IPS-15b (cell line): Measurements from ENCODE around the gene DENND1B.
"Not testable (repeated sequence)": the region's sequence is repeated elsewhere in the genome, so short reads cannot be mapped to it uniquely, and the experiment has no call there.

Experiments
- H3K27me3 ChIP-seq: one replicate; pipeline ENCODE4 v1.6.1; 2013; ENCODE audit warnings: low read length; ENCODE audit not compliant: control insufficient read depth, insufficient read depth
- H3K36me3 ChIP-seq: one replicate; pipeline ENCODE4 v1.6.1; 2013; ENCODE audit warnings: low read length; ENCODE audit not compliant: control insufficient read depth, insufficient read depth
- H3K4me1 ChIP-seq: one replicate; pipeline ENCODE4 v1.6.1; 2013; ENCODE audit warnings: mild to moderate bottlenecking, low read length; ENCODE audit not compliant: control insufficient read depth, insufficient read depth
- H3K4me3 ChIP-seq: one replicate; pipeline ENCODE4 v1.5.1; 2013; ENCODE audit warnings: low read depth, low read length
- H3K9ac ChIP-seq: one replicate; pipeline ENCODE4 v1.6.1; 2013; ENCODE audit warnings: low read depth, mild to moderate bottlenecking, low read length
- H3K9me3 ChIP-seq: one replicate; pipeline ENCODE4 v1.6.1; 2013; ENCODE audit warnings: mild to moderate bottlenecking, low read length; ENCODE audit not compliant: control insufficient read depth, insufficient read depth

DENND1B gene

GRCh38 chr1:197768014-197768805 is 7.1 kb downstream of the DENND1B start:
- no peaks in the 10 kb centered on the region for H3K9me3 ChIP-seq
- peaks cover 2% of the 10 kb centered on the region for H3K27me3 ChIP-seq
- no peaks in the 10 kb centered on the region for H3K36me3 ChIP-seq
- H3K9ac ChIP-seq, result no peak overlapping the region
- H3K4me1 ChIP-seq, result no peaks in the 10 kb centered on the region
- H3K4me3 ChIP-seq, result no peak overlapping the region

- Histone ChIP-seq H3K9me3 (no peaks in the 10 kb centered on the region), H3K4me3 (no peak overlapping the region), H3K9ac (no peak overlapping the region), H3K36me3 (no peaks in the 10 kb centered on the region), H3K27me3 (no peaks in the 10 kb centered on the region), H3K4me1 (no peaks in the 10 kb centered on the region)
These were observed 11.5 kb downstream of the DENND1B start for GRCh38 chr1:197763769-197764168.

- H3K36me3 ChIP-seq, result no peaks in the 10 kb centered on the region
- no peaks in the 10 kb centered on the region for H3K9me3 ChIP-seq
- H3K4me3 ChIP-seq, result no peak overlapping the region
- H3K27me3 ChIP-seq, result no peaks in the 10 kb centered on the region
- no peak overlapping the region for H3K9ac ChIP-seq
- no peaks in the 10 kb centered on the region for H3K4me1 ChIP-seq
These were observed 12.0 kb downstream of the DENND1B start for GRCh38 chr1:197763307-197763706.

GRCh38 chr1:197761654-197762053 is 13.6 kb downstream of the DENND1B start:
- no peaks in the 10 kb centered on the region for H3K9me3 ChIP-seq
- H3K4me1 ChIP-seq, result no peaks in the 10 kb centered on the region
- no peaks in the 10 kb centered on the region for H3K27me3 ChIP-seq
- no peaks in the 10 kb centered on the region for H3K36me3 ChIP-seq
- no peak overlapping the region for H3K9ac ChIP-seq
- no peak overlapping the region for H3K4me3 ChIP-seq

- H3K36me3 ChIP-seq, H3K27me3 ChIP-seq, H3K9ac ChIP-seq, H3K4me3 ChIP-seq, H3K9me3 ChIP-seq, H3K4me1 ChIP-seq: not testable (repeated sequence)
These were observed 19.7 kb downstream of the DENND1B start for GRCh38 chr1:197755553-197755952.

GRCh38 chr1:197752652-197753164 is 22.6 kb downstream of the DENND1B start:
- not testable (repeated sequence) for H3K36me3 ChIP-seq, H3K4me3 ChIP-seq

GRCh38 chr1:197750366-197750765 is 24.9 kb downstream of the DENND1B start:
- H3K9ac ChIP-seq, result no peak overlapping the region
- no peaks in the 10 kb centered on the region for H3K9me3 ChIP-seq
- H3K27me3 ChIP-seq, result no peaks in the 10 kb centered on the region
- no peaks in the 10 kb centered on the region for H3K36me3 ChIP-seq
- H3K4me1 ChIP-seq, result no peaks in the 10 kb centered on the region
- H3K4me3 ChIP-seq, result no peak overlapping the region

More at GRCh38 chr1:197752652-197753164, 22.6 kb downstream of the DENND1B start:
- H3K9ac ChIP-seq, H3K4me1 ChIP-seq, H3K9me3 ChIP-seq, H3K27me3 ChIP-seq: not testable (repeated sequence)

- no peak overlapping the region for H3K9ac ChIP-seq
- no peaks in the 10 kb centered on the region for H3K4me1 ChIP-seq
- no peak overlapping the region for H3K4me3 ChIP-seq
- H3K9me3 ChIP-seq, result no peaks in the 10 kb centered on the region
- H3K36me3 ChIP-seq, result no peaks in the 10 kb centered on the region
- H3K27me3 ChIP-seq, result no peaks in the 10 kb centered on the region
These were observed 29.4 kb downstream of the DENND1B start for GRCh38 chr1:197745911-197746310.

GRCh38 chr1:197744979-197745378 is 30.3 kb downstream of the DENND1B start:
- Histone ChIP-seq H3K36me3 (no peaks in the 10 kb centered on the region), H3K4me1 (no peaks in the 10 kb centered on the region), H3K9ac (no peak overlapping the region), H3K9me3 (no peaks in the 10 kb centered on the region), H3K4me3 (no peak overlapping the region), H3K27me3 (no peaks in the 10 kb centered on the region)

GRCh38 chr1:197743578-197743977 is 31.7 kb downstream of the DENND1B start:
- no peaks in the 10 kb centered on the region for H3K36me3 ChIP-seq
- no peaks in the 10 kb centered on the region for H3K27me3 ChIP-seq
- H3K9me3 ChIP-seq, result no peaks in the 10 kb centered on the region
- H3K4me3 ChIP-seq, result no peak overlapping the region
- H3K4me1 ChIP-seq, result no peaks in the 10 kb centered on the region
- no peak overlapping the region for H3K9ac ChIP-seq

- no peak overlapping the region for H3K4me3 ChIP-seq
- no peaks in the 10 kb centered on the region for H3K4me1 ChIP-seq
- no peak overlapping the region for H3K9ac ChIP-seq
- H3K36me3 ChIP-seq, result no peaks in the 10 kb centered on the region
- no peaks in the 10 kb centered on the region for H3K9me3 ChIP-seq
- no peaks in the 10 kb centered on the region for H3K27me3 ChIP-seq
These were observed 34.3 kb downstream of the DENND1B start for GRCh38 chr1:197740992-197741391.

GRCh38 chr1:197738927-197739326 is 36.4 kb downstream of the DENND1B start:
- Histone ChIP-seq H3K9ac (no peak overlapping the region), H3K4me1 (no peaks in the 10 kb centered on the region), H3K27me3 (no peaks in the 10 kb centered on the region), H3K9me3 (no peaks in the 10 kb centered on the region), H3K36me3 (no peaks in the 10 kb centered on the region), H3K4me3 (no peak overlapping the region)
